Thymus (tissue), 14 donors: ENCODE measurements around the gene KMT5B. TPM values are rescaled to one million over a fixed set of nuclear protein-coding genes. Genes with fewer than 3 reads are reported as not detected.

Experiments used
- DNase-seq, 9 donors: peaks; one replicate each; pipeline ENCODE4 v3.0.0-alpha.2; 2013; ENCODE audit warnings: low spot score in 9 of 9, low read depth in 6 of 9, missing footprints in 1 of 9
- H3K27ac ChIP-seq, 2 donors: one replicate each; pipeline ENCODE4 v1.5.1; 2013; ENCODE audit warnings: control low read depth in 1 of 2, low read depth in 1 of 2, low read length in 1 of 2, mild to moderate bottlenecking in 1 of 2, moderate library complexity in 1 of 2
- H3K27me3 ChIP-seq, 2 donors: one replicate each; pipeline ENCODE4 v1.5.1; 2013; ENCODE audit warnings: low read length in 1 of 2; ENCODE audit not compliant: control insufficient read depth in 2 of 2, insufficient read depth in 1 of 2
- H3K36me3 ChIP-seq, 2 donors: one replicate each; pipeline ENCODE4 v1.5.1; 2013; ENCODE audit warnings: low read length in 1 of 2, mild to moderate bottlenecking in 1 of 2, moderate library complexity in 1 of 2; ENCODE audit not compliant: control insufficient read depth in 2 of 2, insufficient read depth in 2 of 2
- H3K4me1 ChIP-seq, 2 donors: one replicate each; pipeline ENCODE4 v1.5.1; 2013; ENCODE audit warnings: low read length in 2 of 2; ENCODE audit not compliant: control insufficient read depth in 2 of 2, insufficient read depth in 2 of 2
- H3K4me3 ChIP-seq, 2 donors: one replicate each; pipeline ENCODE4 v1.5.1; 2013; ENCODE audit warnings: low read length in 2 of 2, control low read depth in 1 of 2, mild to moderate bottlenecking in 1 of 2
- H3K9me3 ChIP-seq, 2 donors: one replicate each; pipeline ENCODE4 v1.5.1; 2013; ENCODE audit warnings: low read length in 1 of 2, mild to moderate bottlenecking in 1 of 2; ENCODE audit not compliant: control insufficient read depth in 2 of 2, insufficient read depth in 1 of 2
- WGBS: extraction: QIAGEN DNeasy Blood & Tissue Kit; methylation state at CpG from one replicate; pipeline ENCODE4 v1.1.7; 2013; 5-methylcytosine and 5-hydroxymethylcytosine counted together
- long read RNA-seq, 10 donors: transcript quantifications; one replicate each; lab custom pipeline, GENCODE V29; 2026
- polyA plus RNA-seq: library from polyadenylated mRNA; stranded (reverse); fragments of 200-250 nt; gene quantifications from one replicate; pipeline ENCODE4 v1.2.3, GENCODE V29; 2013
- total RNA-seq: library from RNA; stranded (reverse); fragments of 120-200 nt; gene quantifications from one replicate; pipeline ENCODE4 v1.2.4, GENCODE V29; 2013
- donor health status: healthy.

The KMT5B gene
- total RNA-seq (33.1 TPM), polyA plus RNA-seq (32.7 TPM)
- long read RNA-seq, donor 1 = 0 reads
- long read RNA-seq, donor 2 = 0 reads
- long read RNA-seq, donor 3 = 0 reads
- long read RNA-seq, donor 4, partial matches to known transcripts = 0 of 1 reads
- long read RNA-seq, donor 4, other reads (novel, unspliced or antisense) = 0 of 1 reads
- long read RNA-seq, donor 5 = 0 reads
- long read RNA-seq, donor 6, partial matches to known transcripts = 23 of 23 reads
- long read RNA-seq, donor 6, other reads (novel, unspliced or antisense) = 0 of 23 reads
- long read RNA-seq, donor 7, partial matches to known transcripts = 18 of 18 reads
- long read RNA-seq, donor 7, other reads (novel, unspliced or antisense) = 0 of 18 reads
- long read RNA-seq, donor 8 = 0 reads
- long read RNA-seq, donor 9, partial matches to known transcripts = 0 of 1 reads
- long read RNA-seq, donor 9, other reads (novel, unspliced or antisense) = 0 of 1 reads
- long read RNA-seq, donor 10 = 0 reads

- peaks cover 0 to 3% of the 10 kb centered on the region in 2 donors for H3K9me3 ChIP-seq
- peak within 1 kb of the TSS; percentile 86 to 95 for H3K4me3 ChIP-seq
- H3K27ac ChIP-seq = peak within 1 kb of the TSS; percentile 80 to 92
- H3K27me3 ChIP-seq = peaks cover 7 to 38% of the 10 kb centered on the region in 2 donors
- DNase-seq = peak in 6 of 9 donors; percentile 34 to 72 (median 54)
- H3K4me1 ChIP-seq = peaks cover 15 to 29% of the 10 kb centered on the region in 2 donors
- no peaks in the 10 kb centered on the region for H3K36me3 ChIP-seq
- WGBS = 1% methylated on average over 60 of the region's 60 CpGs
These were observed at the start of gene KMT5B for GRCh38 chr11:68213135-68213515. Gene KMT5B (minus strand): TSS chr11:68213296. CDS start chr11:68190076, 23,220 bp downstream.

- no peaks in the 10 kb centered on the region for H3K9me3 ChIP-seq
- H3K4me3 ChIP-seq = no peak overlapping the region
- WGBS = 98% methylated on average over 8 of the region's 8 CpGs
- peaks cover 0 to 3% of the 10 kb centered on the region in 2 donors for H3K27me3 ChIP-seq
- DNase-seq = no peak
- peaks cover 32 to 56% of the 10 kb centered on the region in 2 donors for H3K36me3 ChIP-seq
- H3K4me1 ChIP-seq = peaks cover 0 to 11% of the 10 kb centered on the region in 2 donors
- no peak overlapping the region for H3K27ac ChIP-seq
These were observed 49.4 kb upstream of the KMT5B start for GRCh38 chr11:68262544-68262827.

- no peak overlapping the region for H3K27ac ChIP-seq
- peaks cover 32 to 51% of the 10 kb centered on the region in 2 donors for H3K36me3 ChIP-seq
- H3K9me3 ChIP-seq = no peaks in the 10 kb centered on the region
- peaks cover 0 to 3% of the 10 kb centered on the region in 2 donors for H3K27me3 ChIP-seq
- no peak overlapping the region for H3K4me3 ChIP-seq
- 98% methylated on average over 24 of the region's 24 CpGs for WGBS
- peaks cover 0 to 13% of the 10 kb centered on the region in 2 donors for H3K4me1 ChIP-seq
- no peak for DNase-seq
These were observed 48.9 kb upstream of the KMT5B start for GRCh38 chr11:68261749-68262543.

GRCh38 chr11:68261006-68261405 is 47.9 kb upstream of the KMT5B start:
- no peak for DNase-seq
- Histone ChIP-seq H3K36me3 (peaks cover 23 to 46% of the 10 kb centered on the region in 2 donors), H3K9me3 (no peaks in the 10 kb centered on the region), H3K4me1 (peaks cover 0 to 6% of the 10 kb centered on the region in 2 donors), H3K4me3 (no peak overlapping the region), H3K27ac (no peak overlapping the region), H3K27me3 (peaks cover 0 to 3% of the 10 kb centered on the region in 2 donors)
- WGBS = 92% methylated on average over 15 of the region's 15 CpGs

GRCh38 chr11:68260484-68260883 is 47.4 kb upstream of the KMT5B start:
- Histone ChIP-seq H3K4me3 (no peak overlapping the region), H3K36me3 (peaks cover 23 to 40% of the 10 kb centered on the region in 2 donors)
- 98% methylated on average over 6 of the region's 6 CpGs for WGBS

GRCh38 chr11:68259122-68259959 is 46.2 kb upstream of the KMT5B start:
- Histone ChIP-seq H3K9me3 (no peaks in the 10 kb centered on the region), H3K27me3 (peaks cover 0 to 3% of the 10 kb centered on the region in 2 donors), H3K4me1 (peaks cover 0 to 6% of the 10 kb centered on the region in 2 donors), H3K4me3 (no peak overlapping the region), H3K27ac (no peak overlapping the region), H3K36me3 (peaks cover 23 to 32% of the 10 kb centered on the region in 2 donors)
- WGBS = 98% methylated on average over 15 of the region's 15 CpGs
- DNase-seq = no peak

More at GRCh38 chr11:68260484-68260883, 47.4 kb upstream of the KMT5B start:
- Histone ChIP-seq H3K27ac (no peak overlapping the region), H3K27me3 (peaks cover 0 to 3% of the 10 kb centered on the region in 2 donors), H3K4me1 (peaks cover 0 to 6% of the 10 kb centered on the region in 2 donors), H3K9me3 (no peaks in the 10 kb centered on the region)
- DNase-seq = no peak

- Histone ChIP-seq H3K4me3 (no peak overlapping the region), H3K4me1 (peaks cover 0 to 6% of the 10 kb centered on the region in 2 donors), H3K36me3 (peaks cover 23 to 28% of the 10 kb centered on the region in 2 donors), H3K27ac (no peak overlapping the region), H3K27me3 (peaks cover 0 to 3% of the 10 kb centered on the region in 2 donors), H3K9me3 (no peaks in the 10 kb centered on the region)
- no peak for DNase-seq
- 97% methylated on average over 13 of the region's 13 CpGs for WGBS
These were observed 45.3 kb upstream of the KMT5B start for GRCh38 chr11:68258363-68258765.

GRCh38 chr11:68257477-68258362 is 44.6 kb upstream of the KMT5B start:
- Histone ChIP-seq H3K4me1 (peaks cover 0 to 6% of the 10 kb centered on the region in 2 donors), H3K27ac (no peak overlapping the region), H3K36me3 (peaks cover 20 to 25% of the 10 kb centered on the region in 2 donors), H3K9me3 (no peaks in the 10 kb centered on the region), H3K4me3 (no peak overlapping the region), H3K27me3 (peaks cover 0 to 3% of the 10 kb centered on the region in 2 donors)
- 54% methylated on average over 22 of the region's 22 CpGs for WGBS
- peak; percentile 65 to 93 (median 83) for DNase-seq
